ENCODE data around the gene ERO1B. TPM values are rescaled to one million over a fixed set of nuclear protein-coding genes. Genes with fewer than 3 reads are reported as not detected.
A peak's percentile ranks its signal among the peaks of the same experiment; 100 is the strongest.

Gene ERO1B
- total and polyA plus RNA-seq, 2 of the 4 experiments (the other 2 are of a cell fraction): 0.54 to 0.60 TPM

DNA sequence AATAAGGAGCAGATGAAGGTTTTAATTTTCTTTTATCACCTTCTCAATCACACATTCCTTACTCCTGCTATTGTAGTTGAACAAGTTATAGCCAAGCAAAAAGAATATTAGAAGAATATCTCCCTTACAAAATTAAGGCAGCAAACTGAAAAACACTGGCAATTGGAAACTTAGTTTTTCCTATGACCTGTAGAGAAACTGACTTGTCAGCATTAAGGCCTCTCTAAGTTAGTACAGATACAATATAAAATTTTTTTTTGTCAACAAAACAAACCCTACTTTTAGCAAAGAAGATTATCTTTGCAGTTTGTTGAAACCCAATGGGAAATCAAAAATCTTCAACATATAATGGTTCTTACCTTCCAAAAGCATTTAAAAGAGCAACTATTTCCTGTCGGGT is 61.3 kb downstream of the ERO1B start:
- Histone ChIP-seq H2BK20ac (ENCODE audit: low read depth, low read length) (no peak overlapping the region), H3K9me3 (ENCODE audit: control insufficient read depth, insufficient read depth, low read length) (no peaks in the 10 kb centered on the region), H3K4me1 (ENCODE audit: control insufficient read depth, insufficient read depth, low read length) (no peaks in the 10 kb centered on the region), H3K27me3 (ENCODE audit: control insufficient read depth, insufficient read depth, low read length) (no peaks in the 10 kb centered on the region), H4K91ac (ENCODE audit: insufficient read depth, low read depth, low read length) (no peak overlapping the region), H2AK9ac (replicated peaks; ENCODE audit: low read depth, low read length, poor library complexity) (no peak overlapping the region), H3K18ac (ENCODE audit: low read depth, low read length) (no peak overlapping the region), H4K20me1 (ENCODE audit: insufficient read depth, low read length) (no peaks in the 10 kb centered on the region), H3K4ac (ENCODE audit: low read depth, low read length) (no peak overlapping the region), H2AFZ (replicated peaks; ENCODE audit: low read length, poor library complexity) (no peak overlapping the region), H3K9me1 (ENCODE audit: insufficient read depth, low read length) (no peaks in the 10 kb centered on the region), H4K8ac (ENCODE audit: low read depth in 2 of 2, low read length in 2 of 2) (no peak overlapping the region), H2AK5ac (ENCODE audit: low read depth, low read length) (no peak overlapping the region), H3K4me2 (ENCODE audit: low read depth, low read length) (no peak overlapping the region), H3K4me3 (ENCODE audit: insufficient read depth, low read depth, low read length) (no peak overlapping the region), H4K5ac (ENCODE audit: low read depth, low read length) (no peak overlapping the region), H3K27ac (ENCODE audit: insufficient read depth, low read length) (no peak overlapping the region), H2BK15ac (ENCODE audit: low read depth, low read length) (no peak overlapping the region), H2BK5ac (ENCODE audit: low read depth, low read length, poor library complexity, severe bottlenecking) (no peak overlapping the region), H3K79me1 (ENCODE audit: low read depth in 1 of 2, low read length in 2 of 2) (no peaks in the 10 kb centered on the region), H3K56ac (ENCODE audit: extremely low read depth, insufficient read depth, low read length) (no peak overlapping the region), H2BK120ac (ENCODE audit: low read depth, low read length) (no peak overlapping the region), H3K14ac (replicated peaks; ENCODE audit: low read depth, low read length) (no peak overlapping the region), H3K23ac (ENCODE audit: low read depth, low read length) (no peak overlapping the region), H3K9ac (ENCODE audit: low read depth, low read length) (no peak overlapping the region), H3K36me3 (ENCODE audit: control insufficient read depth, insufficient read depth, low read length) (no peaks in the 10 kb centered on the region)
- in situ Hi-C loops (cut with MboI; ENCODE audit: low sequenced_read_pairs) (no loop called here), dilution Hi-C loops (cut with HindIII; ENCODE audit: low sequenced_read_pairs, unreplicated experiment) (no loop called here), intact Hi-C loops (cut with micrococcal nuclease) (no loop called here)
- CTCF ChIA-PET: no interaction called here
- TF ChIP-seq NFE2L2 (IDR thresholded peaks at IDR 0.05; ENCODE audit: low read depth, low read length) (no peak), MAFK (IDR thresholded peaks at IDR 0.05; ENCODE audit: low read depth, low read length) (peak; percentile 76)
- BruUV-seq (replicated peaks): no TSS peak
- ATAC-seq (ENCODE audit: low read depth): no peak
- no peak for DNase-seq
- no CpG with 5 or more reads among the region's 1 CpG for WGBS, 2 experiments (ENCODE audit: extremely low coverage in 2 of 2, insufficient read length in 1 of 2)
- POLR2A ChIA-PET (ENCODE audit: unreplicated experiment): no interaction called here
